ENCODE data around the gene CXCL11. TPM values are rescaled to one million over a fixed set of nuclear protein-coding genes. Genes with fewer than 3 reads are reported as not detected.

The CXCL11 gene
- total and polyA plus RNA-seq, 9 donors = 0.18 to 1.1 (median 0.57) TPM; not detected in 6

- no peaks in the 10 kb centered on the region for H3K4me1 ChIP-seq (ENCODE audit: insufficient read depth)
- no peak overlapping the region for H3K27ac ChIP-seq
- WGBS, 3 donors = 96 to 97% (median 96%) methylated on average over 30 to 31 of the region's 31 CpGs
- TF ChIP-seq CTCF (IDR thresholded peaks at IDR 0.05) = no peak
- TF ChIP-seq POLR2A (IDR thresholded peaks at IDR 0.05) = no peak
- TF ChIP-seq EP300 (IDR thresholded peaks at IDR 0.05) = no peak
- no peaks in the 10 kb centered on the region for H3K36me3 ChIP-seq
- no peak overlapping the region for H3K4me3 ChIP-seq
- no peak for DNase-seq
- intact Hi-C loops (cut with DNase I) = no loop called here
- H3K27me3 ChIP-seq = no peaks in the 10 kb centered on the region
- no peaks in the 10 kb centered on the region for H3K9me3 ChIP-seq
These were observed 24.7 kb downstream of the CXCL11 start for GRCh38 chr4:76011018-76011670.

GRCh38 chr4:76010576-76010975, 25.3 kb downstream of the CXCL11 start:
- WGBS, 3 donors = 96 to 97% (median 97%) methylated on average over 13 of the region's 13 CpGs
- TF ChIP-seq CTCF (IDR thresholded peaks at IDR 0.05) = no peak
- no peak for TF ChIP-seq EP300 (IDR thresholded peaks at IDR 0.05)
- no peak for TF ChIP-seq POLR2A (IDR thresholded peaks at IDR 0.05)
- no peaks in the 10 kb centered on the region for H3K4me1 ChIP-seq (ENCODE audit: insufficient read depth)
- H3K9me3 ChIP-seq = no peaks in the 10 kb centered on the region
- no peak overlapping the region for H3K27ac ChIP-seq
- no peak overlapping the region for H3K4me3 ChIP-seq
- H3K27me3 ChIP-seq = no peaks in the 10 kb centered on the region
- DNase-seq = no peak
- intact Hi-C loops (cut with DNase I) = no loop called here
- H3K36me3 ChIP-seq = no peaks in the 10 kb centered on the region

GRCh38 chr4:76009311-76009710, 26.6 kb downstream of the CXCL11 start:
- WGBS, 3 donors = 81 to 85% (median 85%) methylated on average over 5 of the region's 5 CpGs
- H3K4me1 ChIP-seq (ENCODE audit: insufficient read depth) = no peaks in the 10 kb centered on the region
- no peak overlapping the region for H3K27ac ChIP-seq
- H3K36me3 ChIP-seq = no peaks in the 10 kb centered on the region
- TF ChIP-seq CTCF (IDR thresholded peaks at IDR 0.05) (no peak), EP300 (IDR thresholded peaks at IDR 0.05) (no peak), POLR2A (IDR thresholded peaks at IDR 0.05) (no peak)
- intact Hi-C loops (cut with DNase I) = loop anchor here in 1 of 4 donors (10.0 kb wide), 1 partner anchor 485 kb away; no protein-coding TSS in a partner anchor
- no peaks in the 10 kb centered on the region for H3K27me3 ChIP-seq
- no peak overlapping the region for H3K4me3 ChIP-seq
- H3K9me3 ChIP-seq = no peaks in the 10 kb centered on the region
- DNase-seq = no peak

GRCh38 chr4:76007089-76007862, 28.6 kb downstream of the CXCL11 start, which contains the start of gene CXCL9:
CXCL9 (minus strand) TSS chr4:76007509; CDS start chr4:76007449, 60 bp downstream.
- 68 to 71% (median 70%) methylated on average over 1 of the region's 1 CpG for WGBS, 3 donors
- no peak for TF ChIP-seq CTCF (IDR thresholded peaks at IDR 0.05)
- no peak for TF ChIP-seq EP300 (IDR thresholded peaks at IDR 0.05)
- TF ChIP-seq POLR2A (IDR thresholded peaks at IDR 0.05) = no peak
- no peaks in the 10 kb centered on the region for H3K4me1 ChIP-seq (ENCODE audit: insufficient read depth)
- intact Hi-C loops (cut with DNase I) = loop anchor here in 1 of 4 donors (10.0 kb wide), 1 partner anchor 488 kb away; no protein-coding TSS in a partner anchor
- DNase-seq = no peak
- no peak within 1 kb of the TSS for H3K4me3 ChIP-seq
- H3K36me3 ChIP-seq = no peaks in the 10 kb centered on the region
- H3K27me3 ChIP-seq = no peaks in the 10 kb centered on the region
- no peaks in the 10 kb centered on the region for H3K9me3 ChIP-seq
- H3K27ac ChIP-seq = no peak within 1 kb of the TSS
